ENCODE results near the gene TBC1D5. TPM values are rescaled to one million over a fixed set of nuclear protein-coding genes. Genes with fewer than 3 reads are reported as not detected.

TBC1D5 gene
- total RNA-seq, 1 donor from 2014 or later: 48.1 TPM

DNA sequence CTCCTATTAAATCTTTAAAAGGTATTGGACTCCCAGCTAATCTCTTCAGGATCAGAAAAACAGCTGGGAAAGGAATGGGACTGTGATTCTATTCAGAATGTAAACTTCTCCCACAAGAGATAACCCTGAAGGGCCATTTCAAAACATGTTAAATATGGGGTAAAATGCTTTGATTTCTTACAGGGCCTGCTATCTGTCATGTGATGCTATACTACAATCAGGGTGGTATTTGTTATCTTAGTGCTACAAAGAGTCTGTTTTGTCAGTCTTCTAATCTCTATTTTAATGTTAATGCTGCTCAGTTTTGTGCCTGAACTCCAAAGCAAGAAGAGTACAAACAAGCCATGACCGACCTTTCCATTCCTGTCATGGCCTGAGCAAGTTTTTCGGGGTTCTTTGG is 186.9 kb downstream of the TBC1D5 start:
- intact Hi-C loops (cut with DNase I): no loop called here
- H3K27ac ChIP-seq: no peak overlapping the region
- TF ChIP-seq POLR2A (IDR thresholded peaks at IDR 0.05): no peak
- TF ChIP-seq, protein P1, sequence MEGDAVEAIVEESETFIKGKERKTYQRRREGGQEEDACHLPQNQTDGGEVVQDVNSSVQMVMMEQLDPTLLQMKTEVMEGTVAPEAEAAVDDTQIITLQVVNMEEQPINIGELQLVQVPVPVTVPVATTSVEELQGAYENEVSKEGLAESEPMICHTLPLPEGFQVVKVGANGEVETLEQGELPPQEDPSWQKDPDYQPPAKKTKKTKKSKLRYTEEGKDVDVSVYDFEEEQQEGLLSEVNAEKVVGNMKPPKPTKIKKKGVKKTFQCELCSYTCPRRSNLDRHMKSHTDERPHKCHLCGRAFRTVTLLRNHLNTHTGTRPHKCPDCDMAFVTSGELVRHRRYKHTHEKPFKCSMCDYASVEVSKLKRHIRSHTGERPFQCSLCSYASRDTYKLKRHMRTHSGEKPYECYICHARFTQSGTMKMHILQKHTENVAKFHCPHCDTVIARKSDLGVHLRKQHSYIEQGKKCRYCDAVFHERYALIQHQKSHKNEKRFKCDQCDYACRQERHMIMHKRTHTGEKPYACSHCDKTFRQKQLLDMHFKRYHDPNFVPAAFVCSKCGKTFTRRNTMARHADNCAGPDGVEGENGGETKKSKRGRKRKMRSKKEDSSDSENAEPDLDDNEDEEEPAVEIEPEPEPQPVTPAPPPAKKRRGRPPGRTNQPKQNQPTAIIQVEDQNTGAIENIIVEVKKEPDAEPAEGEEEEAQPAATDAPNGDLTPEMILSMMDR (IDR thresholded peaks at IDR 0.05): no peak
- TF ChIP-seq POLR2AphosphoS5 (IDR thresholded peaks at IDR 0.05; ENCODE audit: insufficient read depth in 1 of 2, low read depth in 1 of 2): no peak

DNA sequence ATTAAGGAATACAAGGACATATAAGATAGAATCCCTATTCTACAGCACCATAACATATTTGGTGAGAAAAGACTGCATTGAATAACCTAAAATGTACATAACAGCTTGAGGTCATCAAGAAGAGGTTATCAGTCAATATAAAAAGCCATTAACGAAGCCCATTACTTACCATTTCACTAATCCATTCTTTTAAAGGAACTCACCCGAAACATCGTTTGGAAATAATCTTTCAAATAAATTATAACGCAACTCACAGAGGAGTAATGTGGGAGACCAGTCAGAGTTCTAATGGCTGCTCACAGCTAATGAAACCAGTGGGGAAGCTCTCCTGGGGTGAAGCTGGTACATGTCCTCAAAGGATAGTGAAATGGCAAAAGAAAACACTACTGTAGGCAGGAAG is 188.4 kb downstream of the TBC1D5 start:
- Histone ChIP-seq H3K27ac (no peak overlapping the region), H3K27me3 (no peaks in the 10 kb centered on the region), H3K4me3 (no peak overlapping the region), H3K36me3 (no peaks in the 10 kb centered on the region), H3K4me1 (peaks cover 12% of the 10 kb centered on the region), H3K9me3 (no peaks in the 10 kb centered on the region)
- no peak for TF ChIP-seq POLR2AphosphoS5 (IDR thresholded peaks at IDR 0.05; ENCODE audit: insufficient read depth in 1 of 2, low read depth in 1 of 2)
- TF ChIP-seq POLR2A (IDR thresholded peaks at IDR 0.05): no peak
- TF ChIP-seq, protein P1 (IDR thresholded peaks at IDR 0.05): no peak
- intact Hi-C loops (cut with DNase I): no loop called here
- no peak for DNase-seq (ENCODE audit: extremely low spot score in 2 of 2)

More for the DNA sequence above, 186.9 kb downstream of the TBC1D5 start:
- Histone ChIP-seq H3K4me1 (peaks cover 12% of the 10 kb centered on the region), H3K4me3 (no peak overlapping the region), H3K36me3 (no peaks in the 10 kb centered on the region), H3K27me3 (no peaks in the 10 kb centered on the region), H3K9me3 (no peaks in the 10 kb centered on the region)
- DNase-seq (ENCODE audit: extremely low spot score in 2 of 2): no peak

DNA sequence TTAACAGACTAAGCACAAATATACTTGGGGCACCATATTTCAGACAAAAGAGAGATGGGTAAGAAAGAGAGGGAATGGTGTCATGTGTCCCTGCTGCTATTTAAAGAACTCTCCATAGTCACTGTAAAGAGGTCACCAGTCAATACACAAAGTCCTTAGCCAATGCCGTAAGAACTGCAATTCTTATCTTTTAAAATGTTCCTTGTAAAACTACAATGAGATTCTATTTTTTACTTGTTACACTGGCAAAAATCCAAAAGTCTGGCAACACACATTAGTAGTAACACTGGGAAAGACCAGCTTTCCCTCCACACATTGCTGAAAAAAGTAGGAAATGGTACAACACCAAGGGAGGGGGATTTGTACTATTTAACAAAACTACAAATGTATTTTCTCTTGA is 189.4 kb downstream of the TBC1D5 start:
- Histone ChIP-seq H3K4me3 (no peak overlapping the region), H3K36me3 (no peaks in the 10 kb centered on the region), H3K9me3 (no peaks in the 10 kb centered on the region), H3K27me3 (no peaks in the 10 kb centered on the region), H3K27ac (no peak overlapping the region), H3K4me1 (peaks cover 12% of the 10 kb centered on the region)
- TF ChIP-seq POLR2AphosphoS5 (IDR thresholded peaks at IDR 0.05; ENCODE audit: insufficient read depth in 1 of 2, low read depth in 1 of 2) (no peak), POLR2A (IDR thresholded peaks at IDR 0.05) (no peak)
- TF ChIP-seq, protein P1 (IDR thresholded peaks at IDR 0.05): no peak
- no peak for DNase-seq (ENCODE audit: extremely low spot score in 2 of 2)
- intact Hi-C loops (cut with DNase I): no loop called here

DNA sequence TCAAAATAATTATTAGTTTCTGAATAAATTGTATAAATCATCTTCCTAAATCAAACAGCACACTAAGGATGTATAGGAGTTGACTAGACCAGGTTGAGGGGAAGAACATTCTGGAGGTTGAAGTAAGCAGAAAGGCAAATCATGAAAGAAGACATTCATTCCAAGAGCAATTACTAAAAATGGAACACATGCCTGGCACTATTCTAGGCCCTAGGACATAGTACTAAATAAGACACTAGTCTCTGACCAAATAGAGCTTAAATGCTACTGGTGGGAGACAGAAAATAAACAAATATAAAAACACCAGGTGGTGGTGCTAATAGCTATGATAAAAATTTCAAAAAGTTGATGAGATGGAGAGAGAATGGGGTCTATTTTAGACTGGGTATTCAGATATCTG is 190.1 kb downstream of the TBC1D5 start:
- Histone ChIP-seq H3K36me3 (no peaks in the 10 kb centered on the region), H3K27ac (no peak overlapping the region), H3K4me3 (no peak overlapping the region), H3K9me3 (no peaks in the 10 kb centered on the region), H3K27me3 (no peaks in the 10 kb centered on the region), H3K4me1 (peaks cover 12% of the 10 kb centered on the region)
- intact Hi-C loops (cut with DNase I): no loop called here
- TF ChIP-seq, protein P1 (IDR thresholded peaks at IDR 0.05): no peak
- TF ChIP-seq POLR2AphosphoS5 (IDR thresholded peaks at IDR 0.05; ENCODE audit: insufficient read depth in 1 of 2, low read depth in 1 of 2): no peak
- no peak for TF ChIP-seq POLR2A (IDR thresholded peaks at IDR 0.05)
- no peak for DNase-seq (ENCODE audit: extremely low spot score in 2 of 2)

DNA sequence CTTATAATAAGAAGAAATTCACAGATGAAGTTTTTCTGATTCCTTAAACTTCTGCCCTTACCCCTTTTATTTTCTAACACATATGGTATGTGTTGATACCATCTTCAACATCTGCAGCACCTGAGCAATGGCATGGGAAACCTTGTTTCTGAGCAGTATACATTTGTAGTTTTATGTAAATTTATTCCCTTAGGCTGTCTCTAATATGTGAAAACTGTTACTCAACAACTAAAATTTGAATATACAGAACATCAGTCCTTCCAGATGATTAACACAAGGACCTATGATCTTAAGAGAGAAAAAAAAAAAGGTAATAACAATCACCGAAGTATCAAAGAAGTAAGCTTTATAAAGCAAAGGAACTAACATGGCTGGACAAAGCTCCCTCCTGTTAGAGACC is 190.5 kb downstream of the TBC1D5 start:
- H3K4me1 ChIP-seq: peaks cover 12% of the 10 kb centered on the region
- H3K27me3 ChIP-seq: no peaks in the 10 kb centered on the region
- no peak overlapping the region for H3K4me3 ChIP-seq
- no peaks in the 10 kb centered on the region for H3K36me3 ChIP-seq
- no peak overlapping the region for H3K27ac ChIP-seq
- intact Hi-C loops (cut with DNase I): no loop called here
- H3K9me3 ChIP-seq: no peaks in the 10 kb centered on the region
- no peak for DNase-seq (ENCODE audit: extremely low spot score in 2 of 2)
- no peak for TF ChIP-seq POLR2AphosphoS5 (IDR thresholded peaks at IDR 0.05; ENCODE audit: insufficient read depth in 1 of 2, low read depth in 1 of 2)
- TF ChIP-seq, protein P1 (IDR thresholded peaks at IDR 0.05): no peak
- TF ChIP-seq POLR2A (IDR thresholded peaks at IDR 0.05): no peak

All from vagina (tissue), 2 donors.